OCI-LY3 (cell line): Measurements from ENCODE around the gene SERGEF.

Source experiments
- CTCF ChIP-seq: fragments of 200-600, 300-600 bp; sonication (generic); IDR thresholded peaks from 2 replicates; pipeline ENCODE4 v1.5.1; 2014; ENCODE audit warnings: antibody characterized with exemption, low read length, low read depth
- EZH2phosphoT487 ChIP-seq: fragments of 200-600 bp; shearing (Covaris generic); IDR thresholded peaks from 2 replicates; pipeline ENCODE4 v1.6.1; 2018; ENCODE audit warnings: antibody characterized with exemption, mixed run types, low read depth

GRCh38 chr11:18061351-18061750, 48.5 kb upstream of the SERGEF start:
- TF ChIP-seq CTCF (no peak), EZH2phosphoT487 (no peak)
